Liver (tissue), 9 donors: ENCODE results near the gene ING5. TPM values are rescaled to one million over a fixed set of nuclear protein-coding genes. Genes with fewer than 3 reads are reported as not detected.

Experiments used
- DNase-seq: peaks from one replicate; pipeline ENCODE4 v3.0.0-alpha.2; 2017; ENCODE audit warnings: low spot score
- H3K27ac ChIP-seq, 2 donors: one replicate each; pipeline ENCODE4 v1.7.0; 2013; ENCODE audit warnings: inconsistent platforms in 2 of 2, low read length in 2 of 2, control low read depth in 1 of 2, low read depth in 1 of 2, mild to moderate bottlenecking in 1 of 2
- H3K27me3 ChIP-seq, 4 donors: one replicate each; pipeline versions ENCODE4 v1.6.1 to v1.7.0; 2013; ENCODE audit warnings: low read length in 3 of 4, inconsistent platforms in 1 of 4, mild to moderate bottlenecking in 1 of 4, moderate library complexity in 1 of 4; ENCODE audit not compliant: control insufficient read depth in 4 of 4, insufficient read depth in 4 of 4
- H3K36me3 ChIP-seq, 4 donors: one replicate each; pipeline versions ENCODE4 v1.6.1 to v1.7.0; 2013; ENCODE audit warnings: low read length in 3 of 4, mild to moderate bottlenecking in 3 of 4, low read depth in 1 of 4, moderate library complexity in 1 of 4; ENCODE audit not compliant: control insufficient read depth in 4 of 4, insufficient read depth in 3 of 4
- H3K4me1 ChIP-seq, 4 donors: one replicate each; pipeline versions ENCODE4 v1.6.1 to v1.7.0; 2013; ENCODE audit warnings: low read length in 3 of 4, mild to moderate bottlenecking in 3 of 4, moderate library complexity in 1 of 4; ENCODE audit not compliant: control insufficient read depth in 4 of 4, insufficient read depth in 4 of 4
- H3K4me3 ChIP-seq, 3 donors: one replicate each; pipeline versions ENCODE4 v1.6.1 to v1.7.0; 2013; ENCODE audit warnings: low read length in 3 of 3, control low read depth in 1 of 3, low read depth in 1 of 3, mild to moderate bottlenecking in 1 of 3
- H3K9ac ChIP-seq, 2 donors: one replicate each; pipeline ENCODE4 v1.7.0; 2013; ENCODE audit warnings: low read length in 2 of 2, mild to moderate bottlenecking in 2 of 2, moderate library complexity in 2 of 2, control low read depth in 1 of 2, low read depth in 1 of 2
- H3K9me3 ChIP-seq, 4 donors: one replicate each; pipeline versions ENCODE4 v1.6.1 to v1.7.0; 2013; ENCODE audit warnings: low read length in 3 of 4; ENCODE audit not compliant: control insufficient read depth in 4 of 4
- EGR1 ChIP-seq, 2 donors: IDR thresholded peaks; 2 replicates each; pipeline ENCODE4 v1.6.1; 2016 to 2018; ENCODE audit warnings: antibody characterized with exemption in 2 of 2, low read depth in 2 of 2
- FOXA1 ChIP-seq: IDR thresholded peaks from 2 replicates; pipeline ENCODE4 v1.6.1; 2016; ENCODE audit warnings: antibody characterized with exemption
- FOXA2 ChIP-seq: IDR thresholded peaks from 2 replicates; pipeline ENCODE4 v1.6.1; 2016; ENCODE audit warnings: antibody characterized with exemption
- GABPA ChIP-seq, 2 donors: IDR thresholded peaks in 1 of 2; conservative IDR thresholded peaks in 1 of 2; 2 replicates each; pipeline ENCODE4 v1.6.1; 2016; ENCODE audit warnings: antibody characterized with exemption in 2 of 2, mild to moderate bottlenecking in 1 of 2, moderate library complexity in 1 of 2
- HNF4A ChIP-seq, 2 donors: conservative IDR thresholded peaks; 2 replicates each; pipeline ENCODE4 v1.6.1; 2016; ENCODE audit warnings: antibody characterized with exemption in 2 of 2, mild to moderate bottlenecking in 2 of 2
- HNF4G ChIP-seq: IDR thresholded peaks from 2 replicates; pipeline ENCODE4 v1.6.1; 2016; ENCODE audit warnings: antibody characterized with exemption
- JUND ChIP-seq, 2 donors: IDR thresholded peaks; 2 replicates each; pipeline ENCODE4 v1.6.1; 2016; ENCODE audit warnings: antibody characterized with exemption in 2 of 2
- NR2F2 ChIP-seq: IDR thresholded peaks from 2 replicates; pipeline ENCODE4 v1.6.1; 2016; ENCODE audit warnings: antibody characterized with exemption
- RAD21 ChIP-seq, 2 donors: IDR thresholded peaks; 2 replicates each; pipeline ENCODE4 v1.6.1; 2016; ENCODE audit warnings: antibody characterized with exemption in 2 of 2, mild to moderate bottlenecking in 2 of 2
- RXRA ChIP-seq, 2 donors: IDR thresholded peaks; 2 replicates each; pipeline ENCODE4 v1.6.1; 2017 to 2018; ENCODE audit warnings: antibody characterized with exemption in 2 of 2, mild to moderate bottlenecking in 1 of 2
- SP1 ChIP-seq: IDR thresholded peaks from 2 replicates; pipeline ENCODE4 v1.6.1; 2018; ENCODE audit warnings: antibody characterized with exemption, mild to moderate bottlenecking
- TAF1 ChIP-seq: conservative IDR thresholded peaks from 2 replicates; pipeline ENCODE4 v1.6.1; 2016; ENCODE audit warnings: antibody characterized with exemption, mild to moderate bottlenecking
- WGBS: extraction: QIAGEN DNeasy Blood & Tissue Kit; methylation state at CpG from one replicate; pipeline ENCODE4 v1.1.7; 2013; 5-methylcytosine and 5-hydroxymethylcytosine counted together
- polyA plus RNA-seq, 2 donors: library from polyadenylated mRNA; stranded (reverse) in 1 of 2; unstranded in 1 of 2; fragments of 200-250 nt in 1 of 2; fragments of >200 nt in 1 of 2; fragmentation: Nextera tagmentation in 1 of 2; extraction: Ambion mirVana in 1 of 2; gene quantifications; one replicate each; pipeline versions ENCODE4 v1.2.1 to v1.2.3, GENCODE V29; 2013 to 2015
- total RNA-seq, 2 donors: library from RNA; depleted of rRNA; stranded (reverse); fragments of >200 nt; gene quantifications; one replicate each; pipeline ENCODE4 v1.2.3, GENCODE V29; 2014
- TF ChIP-seq, protein P1 (sequence below): IDR thresholded peaks from 2 replicates; pipeline ENCODE4 v1.6.1; 2016; ENCODE audit warnings: antibody characterized with exemption
- TF ChIP-seq, protein P2 (sequence below): IDR thresholded peaks from 2 replicates; pipeline ENCODE4 v1.6.1; 2016; ENCODE audit warnings: antibody characterized with exemption
- TF ChIP-seq, protein P3 (sequence below): fragments of 150-350 bp; IDR thresholded peaks from 2 replicates; pipeline ENCODE4 v1.5.1; 2017; ENCODE audit warnings: improper control_type of control experiment, low read depth, low read length; ENCODE audit not compliant: missing input control
- TF ChIP-seq, protein P4 (sequence below): IDR thresholded peaks from 2 replicates; pipeline ENCODE4 v1.6.1; 2016; ENCODE audit warnings: antibody characterized with exemption
- TF ChIP-seq, protein P5 (sequence below): IDR thresholded peaks from 2 replicates; pipeline ENCODE4 v1.6.1; 2016; ENCODE audit warnings: antibody characterized with exemption, mild to moderate bottlenecking
- donor health status: healthy.
- donor health status: healthy.
- donor health status: healthy.
- donor health status: healthy.
- donor health status: healthy.

The ING5 gene
- total and polyA plus RNA-seq, 4 donors = 7.2 to 24.2 (median 13.9) TPM

DNA sequence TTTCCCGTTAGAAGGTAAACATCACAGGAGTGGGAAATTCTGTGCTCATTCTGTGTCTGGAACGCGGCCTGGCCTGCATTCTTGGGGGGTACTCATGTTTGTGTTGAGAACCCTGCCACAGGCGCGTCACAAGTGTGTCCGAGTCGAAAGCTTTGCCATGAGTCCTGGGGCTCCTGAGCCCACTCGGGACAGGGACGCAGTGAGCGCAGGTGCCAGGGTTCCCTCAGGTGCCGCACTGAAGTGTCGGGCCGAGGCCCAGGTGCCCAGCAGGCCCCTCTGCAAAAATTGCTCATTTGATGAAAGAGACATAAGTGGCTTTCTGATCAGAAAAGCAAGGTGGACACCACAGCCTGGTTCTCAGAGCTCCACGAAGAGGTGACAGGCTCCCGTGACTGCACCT lies 37.3 kb downstream of the ING5 start:
- TF ChIP-seq, protein P1, sequence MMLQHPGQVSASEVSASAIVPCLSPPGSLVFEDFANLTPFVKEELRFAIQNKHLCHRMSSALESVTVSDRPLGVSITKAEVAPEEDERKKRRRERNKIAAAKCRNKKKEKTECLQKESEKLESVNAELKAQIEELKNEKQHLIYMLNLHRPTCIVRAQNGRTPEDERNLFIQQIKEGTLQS = no peak
- TF ChIP-seq HNF4A (conservative IDR thresholded peaks at IDR 0.05) = no peak
- TF ChIP-seq HNF4G = no peak
- peaks cover 0 to 9% (median 0%) of the 10 kb centered on the region in 4 donors for H3K36me3 ChIP-seq
- no peak overlapping the region for H3K9ac ChIP-seq
- no peaks in the 10 kb centered on the region for H3K9me3 ChIP-seq
- H3K27me3 ChIP-seq = no peaks in the 10 kb centered on the region
- no peak overlapping the region for H3K27ac ChIP-seq
- WGBS = 94% methylated on average over 15 of the region's 15 CpGs
- DNase-seq = no peak
- no peak overlapping the region for H3K4me3 ChIP-seq
- H3K4me1 ChIP-seq = peaks cover 6 to 41% (median 34%) of the 10 kb centered on the region in 4 donors

DNA sequence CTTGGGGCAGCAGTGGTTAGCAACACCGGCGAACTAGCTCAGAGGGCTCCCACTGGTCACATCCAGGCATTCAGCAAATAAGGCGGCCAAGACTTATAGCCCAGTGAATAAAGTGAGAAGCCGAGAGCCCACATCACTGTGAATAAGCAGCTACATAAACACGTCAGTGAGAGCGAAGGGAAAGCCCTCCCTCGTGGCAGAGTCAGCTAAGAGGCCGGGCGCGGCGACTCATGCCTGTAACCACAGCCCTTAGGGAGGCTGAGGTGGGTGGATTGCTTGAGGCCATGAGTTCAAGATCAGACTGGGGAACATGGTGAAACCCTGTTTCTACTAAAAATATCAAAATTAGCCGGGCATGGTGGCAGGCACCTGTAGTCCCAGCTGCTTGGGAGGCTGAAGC lies 37.8 kb downstream of the ING5 start:
- Histone ChIP-seq H3K4me1 (peaks cover 6 to 46% (median 36%) of the 10 kb centered on the region in 4 donors), H3K36me3 (peaks cover 0 to 12% (median 0%) of the 10 kb centered on the region in 4 donors)
- WGBS = 95% methylated on average over 12 of the region's 12 CpGs

More for the DNA sequence above, 37.8 kb downstream of the ING5 start:
- no peak for TF ChIP-seq RAD21 (IDR thresholded peaks at IDR 0.05)
- TF ChIP-seq FOXA2 = no peak
- no peak for TF ChIP-seq RXRA (IDR thresholded peaks at IDR 0.05)
- TF ChIP-seq, protein P2, sequence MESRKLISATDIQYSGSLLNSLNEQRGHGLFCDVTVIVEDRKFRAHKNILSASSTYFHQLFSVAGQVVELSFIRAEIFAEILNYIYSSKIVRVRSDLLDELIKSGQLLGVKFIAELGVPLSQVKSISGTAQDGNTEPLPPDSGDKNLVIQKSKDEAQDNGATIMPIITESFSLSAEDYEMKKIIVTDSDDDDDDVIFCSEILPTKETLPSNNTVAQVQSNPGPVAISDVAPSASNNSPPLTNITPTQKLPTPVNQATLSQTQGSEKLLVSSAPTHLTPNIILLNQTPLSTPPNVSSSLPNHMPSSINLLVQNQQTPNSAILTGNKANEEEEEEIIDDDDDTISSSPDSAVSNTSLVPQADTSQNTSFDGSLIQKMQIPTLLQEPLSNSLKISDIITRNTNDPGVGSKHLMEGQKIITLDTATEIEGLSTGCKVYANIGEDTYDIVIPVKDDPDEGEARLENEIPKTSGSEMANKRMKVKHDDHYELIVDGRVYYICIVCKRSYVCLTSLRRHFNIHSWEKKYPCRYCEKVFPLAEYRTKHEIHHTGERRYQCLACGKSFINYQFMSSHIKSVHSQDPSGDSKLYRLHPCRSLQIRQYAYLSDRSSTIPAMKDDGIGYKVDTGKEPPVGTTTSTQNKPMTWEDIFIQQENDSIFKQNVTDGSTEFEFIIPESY = no peak
- no peak for TF ChIP-seq FOXA1
- TF ChIP-seq, protein P3, sequence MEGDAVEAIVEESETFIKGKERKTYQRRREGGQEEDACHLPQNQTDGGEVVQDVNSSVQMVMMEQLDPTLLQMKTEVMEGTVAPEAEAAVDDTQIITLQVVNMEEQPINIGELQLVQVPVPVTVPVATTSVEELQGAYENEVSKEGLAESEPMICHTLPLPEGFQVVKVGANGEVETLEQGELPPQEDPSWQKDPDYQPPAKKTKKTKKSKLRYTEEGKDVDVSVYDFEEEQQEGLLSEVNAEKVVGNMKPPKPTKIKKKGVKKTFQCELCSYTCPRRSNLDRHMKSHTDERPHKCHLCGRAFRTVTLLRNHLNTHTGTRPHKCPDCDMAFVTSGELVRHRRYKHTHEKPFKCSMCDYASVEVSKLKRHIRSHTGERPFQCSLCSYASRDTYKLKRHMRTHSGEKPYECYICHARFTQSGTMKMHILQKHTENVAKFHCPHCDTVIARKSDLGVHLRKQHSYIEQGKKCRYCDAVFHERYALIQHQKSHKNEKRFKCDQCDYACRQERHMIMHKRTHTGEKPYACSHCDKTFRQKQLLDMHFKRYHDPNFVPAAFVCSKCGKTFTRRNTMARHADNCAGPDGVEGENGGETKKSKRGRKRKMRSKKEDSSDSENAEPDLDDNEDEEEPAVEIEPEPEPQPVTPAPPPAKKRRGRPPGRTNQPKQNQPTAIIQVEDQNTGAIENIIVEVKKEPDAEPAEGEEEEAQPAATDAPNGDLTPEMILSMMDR = no peak
- TF ChIP-seq JUND (IDR thresholded peaks at IDR 0.05) = no peak
- no peak for TF ChIP-seq TAF1
- TF ChIP-seq, protein P4, sequence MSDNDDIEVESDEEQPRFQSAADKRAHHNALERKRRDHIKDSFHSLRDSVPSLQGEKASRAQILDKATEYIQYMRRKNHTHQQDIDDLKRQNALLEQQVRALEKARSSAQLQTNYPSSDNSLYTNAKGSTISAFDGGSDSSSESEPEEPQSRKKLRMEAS = no peak
- no peak for TF ChIP-seq SP1
- TF ChIP-seq HNF4A (conservative IDR thresholded peaks at IDR 0.05) = no peak
- no peak for TF ChIP-seq NR2F2
- TF ChIP-seq, protein P5, sequence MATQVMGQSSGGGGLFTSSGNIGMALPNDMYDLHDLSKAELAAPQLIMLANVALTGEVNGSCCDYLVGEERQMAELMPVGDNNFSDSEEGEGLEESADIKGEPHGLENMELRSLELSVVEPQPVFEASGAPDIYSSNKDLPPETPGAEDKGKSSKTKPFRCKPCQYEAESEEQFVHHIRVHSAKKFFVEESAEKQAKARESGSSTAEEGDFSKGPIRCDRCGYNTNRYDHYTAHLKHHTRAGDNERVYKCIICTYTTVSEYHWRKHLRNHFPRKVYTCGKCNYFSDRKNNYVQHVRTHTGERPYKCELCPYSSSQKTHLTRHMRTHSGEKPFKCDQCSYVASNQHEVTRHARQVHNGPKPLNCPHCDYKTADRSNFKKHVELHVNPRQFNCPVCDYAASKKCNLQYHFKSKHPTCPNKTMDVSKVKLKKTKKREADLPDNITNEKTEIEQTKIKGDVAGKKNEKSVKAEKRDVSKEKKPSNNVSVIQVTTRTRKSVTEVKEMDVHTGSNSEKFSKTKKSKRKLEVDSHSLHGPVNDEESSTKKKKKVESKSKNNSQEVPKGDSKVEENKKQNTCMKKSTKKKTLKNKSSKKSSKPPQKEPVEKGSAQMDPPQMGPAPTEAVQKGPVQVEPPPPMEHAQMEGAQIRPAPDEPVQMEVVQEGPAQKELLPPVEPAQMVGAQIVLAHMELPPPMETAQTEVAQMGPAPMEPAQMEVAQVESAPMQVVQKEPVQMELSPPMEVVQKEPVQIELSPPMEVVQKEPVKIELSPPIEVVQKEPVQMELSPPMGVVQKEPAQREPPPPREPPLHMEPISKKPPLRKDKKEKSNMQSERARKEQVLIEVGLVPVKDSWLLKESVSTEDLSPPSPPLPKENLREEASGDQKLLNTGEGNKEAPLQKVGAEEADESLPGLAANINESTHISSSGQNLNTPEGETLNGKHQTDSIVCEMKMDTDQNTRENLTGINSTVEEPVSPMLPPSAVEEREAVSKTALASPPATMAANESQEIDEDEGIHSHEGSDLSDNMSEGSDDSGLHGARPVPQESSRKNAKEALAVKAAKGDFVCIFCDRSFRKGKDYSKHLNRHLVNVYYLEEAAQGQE = no peak
- TF ChIP-seq, protein P1 = no peak
- TF ChIP-seq EGR1 (IDR thresholded peaks at IDR 0.05; ENCODE audit: low read depth in 2 of 2) = no peak
- no peak for TF ChIP-seq GABPA (IDR thresholded peaks at IDR 0.05 in 1 of 2, conservative IDR thresholded peaks at IDR 0.05 in 1 of 2)
- no peak overlapping the region for H3K27ac ChIP-seq
- no peak overlapping the region for H3K4me3 ChIP-seq
- H3K9me3 ChIP-seq = no peaks in the 10 kb centered on the region
- H3K27me3 ChIP-seq = no peaks in the 10 kb centered on the region
- no peak for DNase-seq
- H3K9ac ChIP-seq = no peak overlapping the region
